Measurements from ENCODE around the gene SFTPA1. TPM values are rescaled to one million over a fixed set of nuclear protein-coding genes. Genes with fewer than 3 reads are reported as not detected.
"Not testable (repeated sequence)": the region's sequence is repeated elsewhere in the genome, so short reads cannot be mapped to it uniquely, and the experiment has no call there.

SFTPA1 gene
- total RNA-seq = not detected

- peak in 2 of 3 donors; percentile 24 to 73 for DNase-seq (ENCODE audit: low read depth in 2 of 3, low spot score in 2 of 3)
Measured at GRCh38 chr10:79610601-79611191, at the start of gene SFTPA1. Gene SFTPA1 (plus strand): TSS chr10:79610939. CDS start chr10:79611826, 887 bp downstream.

GRCh38 chr10:79561257-79561656, 49.5 kb upstream of the SFTPA1 start:
- no peak for DNase-seq (ENCODE audit: low read depth in 2 of 3, low spot score in 2 of 3)

GRCh38 chr10:79562135-79562756, 48.5 kb upstream of the SFTPA1 start:
- DNase-seq (ENCODE audit: low read depth in 2 of 3, low spot score in 2 of 3) = peak in 2 of 3 donors; percentile 59 to 79

- no peak for DNase-seq (ENCODE audit: low read depth in 2 of 3, low spot score in 2 of 3)
Measured at GRCh38 chr10:79563426-79563825, 47.3 kb upstream of the SFTPA1 start.

- not testable (repeated sequence) for DNase-seq (ENCODE audit: low read depth in 2 of 3, low spot score in 2 of 3)
Measured at GRCh38 chr10:79570624-79571023, 40.1 kb upstream of the SFTPA1 start.

GRCh38 chr10:79579361-79579760, 31.4 kb upstream of the SFTPA1 start:
- DNase-seq (ENCODE audit: low read depth in 2 of 3, low spot score in 2 of 3) = no peak

- no peak for DNase-seq (ENCODE audit: low read depth in 2 of 3, low spot score in 2 of 3)
Measured at GRCh38 chr10:79581044-79581443, 29.7 kb upstream of the SFTPA1 start.

- DNase-seq (ENCODE audit: low read depth in 2 of 3, low spot score in 2 of 3) = no peak
Measured at GRCh38 chr10:79582096-79582495, 28.6 kb upstream of the SFTPA1 start.

GRCh38 chr10:79582954-79583353, 27.8 kb upstream of the SFTPA1 start:
- DNase-seq (ENCODE audit: low read depth in 2 of 3, low spot score in 2 of 3) = not testable (repeated sequence)

GRCh38 chr10:79583488-79584024, 27.2 kb upstream of the SFTPA1 start:
- DNase-seq (ENCODE audit: low read depth in 2 of 3, low spot score in 2 of 3) = no peak

- DNase-seq (ENCODE audit: low read depth in 2 of 3, low spot score in 2 of 3) = no peak
Measured at GRCh38 chr10:79585870-79586527, 24.7 kb upstream of the SFTPA1 start.

- no peak for DNase-seq (ENCODE audit: low read depth in 2 of 3, low spot score in 2 of 3)
Measured at GRCh38 chr10:79586933-79587332, 23.8 kb upstream of the SFTPA1 start.

GRCh38 chr10:79588800-79589199, 21.9 kb upstream of the SFTPA1 start:
- no peak for DNase-seq (ENCODE audit: low read depth in 2 of 3, low spot score in 2 of 3)

- DNase-seq (ENCODE audit: low read depth in 2 of 3, low spot score in 2 of 3) = no peak
Measured at GRCh38 chr10:79593377-79593776, 17.4 kb upstream of the SFTPA1 start.

GRCh38 chr10:79594565-79594964, 16.2 kb upstream of the SFTPA1 start:
- DNase-seq (ENCODE audit: low read depth in 2 of 3, low spot score in 2 of 3) = not testable (repeated sequence)

- DNase-seq (ENCODE audit: low read depth in 2 of 3, low spot score in 2 of 3) = no peak
Measured at GRCh38 chr10:79595510-79595909, 15.2 kb upstream of the SFTPA1 start.

GRCh38 chr10:79599644-79600043, 11.1 kb upstream of the SFTPA1 start:
- not testable (repeated sequence) for DNase-seq (ENCODE audit: low read depth in 2 of 3, low spot score in 2 of 3)

GRCh38 chr10:79601939-79602338, 8.8 kb upstream of the SFTPA1 start:
- DNase-seq (ENCODE audit: low read depth in 2 of 3, low spot score in 2 of 3) = no peak

- no peak for DNase-seq (ENCODE audit: low read depth in 2 of 3, low spot score in 2 of 3)
Measured at GRCh38 chr10:79602953-79603352, 7.8 kb upstream of the SFTPA1 start.

- DNase-seq (ENCODE audit: low read depth in 2 of 3, low spot score in 2 of 3) = no peak
Measured at GRCh38 chr10:79604294-79604693, 6.4 kb upstream of the SFTPA1 start.

GRCh38 chr10:79605308-79605707, 5.4 kb upstream of the SFTPA1 start:
- no peak for DNase-seq (ENCODE audit: low read depth in 2 of 3, low spot score in 2 of 3)

All from hematopoietic multipotent progenitor cell (in vitro differentiated cells).